ENCODE results near the gene RHCE. TPM values are rescaled to one million over a fixed set of nuclear protein-coding genes. Genes with fewer than 3 reads are reported as not detected.

Gene RHCE
- total RNA-seq, 2 experiments from 2014 or later, result 0.63 TPM; not detected in 1

DNA sequence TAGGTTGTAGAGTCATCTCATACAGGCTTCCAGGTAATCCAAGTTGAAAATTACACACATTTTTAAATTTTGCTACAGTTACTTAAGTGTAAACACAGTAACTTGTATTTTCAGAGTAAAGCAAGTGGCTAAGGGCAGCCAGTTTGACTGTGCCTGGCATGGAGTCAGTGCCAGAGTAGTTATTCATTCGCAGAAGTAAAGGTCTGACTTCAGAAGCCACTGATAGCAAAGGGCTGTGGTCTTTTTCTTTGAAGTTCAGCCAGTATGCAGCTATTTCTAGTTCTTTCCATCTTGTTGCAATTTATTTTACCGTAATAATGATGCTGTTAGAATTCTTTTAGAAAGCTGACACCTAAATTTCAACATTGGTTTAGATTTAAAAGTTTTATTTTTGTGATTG lies 73.1 kb downstream of the RHCE start:
- Histone ChIP-seq H3K4me1 (ENCODE audit: insufficient read depth, low read length, poor library complexity, severe bottlenecking) (no peaks in the 10 kb centered on the region), H3K9me2 (ENCODE audit: insufficient read depth, low read length) (no peaks in the 10 kb centered on the region), H3K4me2 (ENCODE audit: low read length) (no peak overlapping the region), H3K9me3 (ENCODE audit: low read length) (no peaks in the 10 kb centered on the region), H3K27ac (ENCODE audit: low read depth, low read length, poor library complexity, severe bottlenecking) (no peak overlapping the region), H3K36me3 (ENCODE audit: insufficient read depth, low read length) (peaks cover 86% of the 10 kb centered on the region), H3K4me3 (ENCODE audit: low read depth, low read length, poor library complexity, severe bottlenecking) (no peak overlapping the region), H3K79me2 (ENCODE audit: insufficient read depth, low read depth, low read length) (peaks cover 11% of the 10 kb centered on the region), H4K20me1 (ENCODE audit: insufficient read depth, low read length) (no peaks in the 10 kb centered on the region), H2AFZ (ENCODE audit: low read length) (no peak overlapping the region)
- no TSS peak for BruUV-seq (replicated peaks)
- intact Hi-C loops (cut with micrococcal nuclease; ENCODE audit: unreplicated experiment), result no loop called here
- ChIA-PET CTCF (ENCODE audit: unreplicated experiment) (no interaction called here), POLR2A (interaction anchor here (0.8 to 1.0 kb wide), 2 partner anchors 8 to 103 kb away, joined by 3 to 4 read pairs; no protein-coding TSS in a partner anchor)
- DNase-seq (ENCODE audit: low spot score), result no peak
- TF ChIP-seq, protein P1, sequence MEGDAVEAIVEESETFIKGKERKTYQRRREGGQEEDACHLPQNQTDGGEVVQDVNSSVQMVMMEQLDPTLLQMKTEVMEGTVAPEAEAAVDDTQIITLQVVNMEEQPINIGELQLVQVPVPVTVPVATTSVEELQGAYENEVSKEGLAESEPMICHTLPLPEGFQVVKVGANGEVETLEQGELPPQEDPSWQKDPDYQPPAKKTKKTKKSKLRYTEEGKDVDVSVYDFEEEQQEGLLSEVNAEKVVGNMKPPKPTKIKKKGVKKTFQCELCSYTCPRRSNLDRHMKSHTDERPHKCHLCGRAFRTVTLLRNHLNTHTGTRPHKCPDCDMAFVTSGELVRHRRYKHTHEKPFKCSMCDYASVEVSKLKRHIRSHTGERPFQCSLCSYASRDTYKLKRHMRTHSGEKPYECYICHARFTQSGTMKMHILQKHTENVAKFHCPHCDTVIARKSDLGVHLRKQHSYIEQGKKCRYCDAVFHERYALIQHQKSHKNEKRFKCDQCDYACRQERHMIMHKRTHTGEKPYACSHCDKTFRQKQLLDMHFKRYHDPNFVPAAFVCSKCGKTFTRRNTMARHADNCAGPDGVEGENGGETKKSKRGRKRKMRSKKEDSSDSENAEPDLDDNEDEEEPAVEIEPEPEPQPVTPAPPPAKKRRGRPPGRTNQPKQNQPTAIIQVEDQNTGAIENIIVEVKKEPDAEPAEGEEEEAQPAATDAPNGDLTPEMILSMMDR (conservative IDR thresholded peaks at IDR 0.05; ENCODE audit: low read length), result no peak
- no peak for TF ChIP-seq EZH2phosphoT487 (IDR thresholded peaks at IDR 0.05; ENCODE audit: borderline replicate concordance, low read depth, low read length)

DNA sequence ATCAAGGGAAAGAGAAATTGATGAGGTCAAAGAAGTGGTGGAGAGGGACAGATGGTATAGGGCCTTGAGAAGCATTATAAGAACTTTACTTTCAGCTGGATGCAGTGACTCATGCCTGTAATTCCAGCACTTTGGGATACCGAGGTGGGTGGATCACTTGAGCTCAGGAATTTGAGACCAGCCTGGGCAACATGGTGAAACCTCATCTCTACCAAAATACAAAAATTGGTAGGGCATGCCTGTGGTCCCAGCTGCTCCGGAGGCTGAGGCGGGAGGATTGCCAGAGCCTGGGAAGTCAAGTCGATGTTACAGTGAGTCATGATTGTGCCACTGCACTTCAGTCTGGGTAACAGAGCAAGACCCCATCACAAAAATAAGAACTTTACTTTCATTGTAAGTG lies 76.8 kb downstream of the RHCE start:
- Histone ChIP-seq H3K4me3 (ENCODE audit: low read depth, low read length, poor library complexity, severe bottlenecking) (no peak overlapping the region), H3K4me1 (ENCODE audit: insufficient read depth, low read length, poor library complexity, severe bottlenecking) (peaks cover 19% of the 10 kb centered on the region), H3K36me3 (ENCODE audit: insufficient read depth, low read length) (peaks cover 61% of the 10 kb centered on the region), H3K9me2 (ENCODE audit: insufficient read depth, low read length) (no peaks in the 10 kb centered on the region), H3K79me2 (ENCODE audit: insufficient read depth, low read depth, low read length) (peaks cover 46% of the 10 kb centered on the region), H3K9me3 (ENCODE audit: low read length) (no peaks in the 10 kb centered on the region), H3K4me2 (ENCODE audit: low read length) (no peak overlapping the region), H3K27ac (ENCODE audit: low read depth, low read length, poor library complexity, severe bottlenecking) (no peak overlapping the region), H2AFZ (ENCODE audit: low read length) (no peak overlapping the region), H4K20me1 (ENCODE audit: insufficient read depth, low read length) (peaks cover 6% of the 10 kb centered on the region)
- DNase-seq (ENCODE audit: low spot score), result no peak
- POLR2A ChIA-PET, result no interaction called here
- no TSS peak for BruUV-seq (replicated peaks)
- TF ChIP-seq, protein P1 (conservative IDR thresholded peaks at IDR 0.05; ENCODE audit: low read length), result no peak
- TF ChIP-seq EZH2phosphoT487 (IDR thresholded peaks at IDR 0.05; ENCODE audit: borderline replicate concordance, low read depth, low read length), result no peak
- intact Hi-C loops (cut with micrococcal nuclease; ENCODE audit: unreplicated experiment), result no loop called here
- CTCF ChIA-PET (ENCODE audit: unreplicated experiment), result no interaction called here

DNA sequence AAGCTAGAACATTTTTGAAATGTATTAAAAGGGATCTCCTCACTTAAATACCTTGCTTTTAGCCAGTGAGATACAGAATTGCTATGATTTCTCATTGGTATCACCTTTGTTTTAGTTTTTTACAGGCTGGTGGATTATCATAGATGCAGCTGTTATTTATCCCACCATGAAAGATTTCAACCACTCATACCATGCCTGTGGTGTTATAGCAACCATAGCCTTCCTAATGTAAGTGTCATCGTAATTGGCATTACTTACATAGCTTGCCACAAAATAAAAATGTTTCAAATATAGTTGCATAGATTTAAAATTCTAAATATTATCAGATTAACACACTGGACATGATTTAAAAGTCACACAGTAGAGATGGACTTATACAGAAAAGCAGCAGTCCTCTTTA lies 77.8 kb downstream of the RHCE start:
- peaks cover 6% of the 10 kb centered on the region for H4K20me1 ChIP-seq (ENCODE audit: insufficient read depth, low read length)
- H3K27ac ChIP-seq (ENCODE audit: low read depth, low read length, poor library complexity, severe bottlenecking), result no peak overlapping the region
- TF ChIP-seq, protein P1 (conservative IDR thresholded peaks at IDR 0.05; ENCODE audit: low read length), result no peak
- no peak for TF ChIP-seq EZH2phosphoT487 (IDR thresholded peaks at IDR 0.05; ENCODE audit: borderline replicate concordance, low read depth, low read length)
- no peak for DNase-seq (ENCODE audit: low spot score)
- no peak overlapping the region for H3K4me2 ChIP-seq (ENCODE audit: low read length)
- peaks cover 51% of the 10 kb centered on the region for H3K36me3 ChIP-seq (ENCODE audit: insufficient read depth, low read length)
- no peaks in the 10 kb centered on the region for H3K9me3 ChIP-seq (ENCODE audit: low read length)
- no peaks in the 10 kb centered on the region for H3K9me2 ChIP-seq (ENCODE audit: insufficient read depth, low read length)
- peaks cover 50% of the 10 kb centered on the region for H3K79me2 ChIP-seq (ENCODE audit: insufficient read depth, low read depth, low read length)
- ChIA-PET CTCF (ENCODE audit: unreplicated experiment) (no interaction called here), POLR2A (interaction anchor here (0.5 to 0.6 kb wide), 2 partner anchors 96 to 107 kb away, joined by 3 read pairs; no protein-coding TSS in a partner anchor)
- H3K4me1 ChIP-seq (ENCODE audit: insufficient read depth, low read length, poor library complexity, severe bottlenecking), result peaks cover 19% of the 10 kb centered on the region
- no peak overlapping the region for H2AFZ ChIP-seq (ENCODE audit: low read length)
- intact Hi-C loops (cut with micrococcal nuclease; ENCODE audit: unreplicated experiment), result no loop called here
- H3K4me3 ChIP-seq (ENCODE audit: low read depth, low read length, poor library complexity, severe bottlenecking), result no peak overlapping the region
- BruUV-seq (replicated peaks), result no TSS peak
